GM19455 (cell line): ENCODE results near the gene KLF3.

Experiments
- ATAC-seq: cut with Tn5 transposase; IDR thresholded peaks from one replicate; pipeline ENCODE4 v1.9.1; 2021; ENCODE audit not compliant: unreplicated experiment

The KLF3 gene

GRCh38 chr4:38694330-38694729 lies 30.3 kb downstream of the KLF3 start:
- ATAC-seq: no peak

GRCh38 chr4:38695809-38696208 lies 31.8 kb downstream of the KLF3 start:
- no peak for ATAC-seq

GRCh38 chr4:38696697-38697096 lies 32.7 kb downstream of the KLF3 start:
- ATAC-seq: no peak

DNA sequence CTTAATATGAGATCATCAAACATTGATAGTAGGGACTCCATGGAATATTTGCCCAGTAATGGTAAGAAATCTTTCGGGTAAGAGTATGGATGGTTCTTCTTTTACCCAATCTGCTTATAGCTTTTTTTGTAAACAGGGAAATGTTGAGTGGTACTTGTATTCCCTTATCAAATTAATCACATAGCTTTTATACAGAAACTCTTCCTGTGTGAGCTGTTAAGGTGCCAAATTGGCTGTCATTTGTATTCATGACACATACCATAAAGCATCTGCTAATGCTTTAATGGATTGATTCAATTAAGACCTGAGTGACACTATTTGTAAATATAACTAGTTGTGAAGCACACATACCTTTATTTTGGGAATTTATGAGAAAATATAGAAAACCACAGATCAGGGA lies 34.2 kb downstream of the KLF3 start:
- ATAC-seq: no peak

DNA sequence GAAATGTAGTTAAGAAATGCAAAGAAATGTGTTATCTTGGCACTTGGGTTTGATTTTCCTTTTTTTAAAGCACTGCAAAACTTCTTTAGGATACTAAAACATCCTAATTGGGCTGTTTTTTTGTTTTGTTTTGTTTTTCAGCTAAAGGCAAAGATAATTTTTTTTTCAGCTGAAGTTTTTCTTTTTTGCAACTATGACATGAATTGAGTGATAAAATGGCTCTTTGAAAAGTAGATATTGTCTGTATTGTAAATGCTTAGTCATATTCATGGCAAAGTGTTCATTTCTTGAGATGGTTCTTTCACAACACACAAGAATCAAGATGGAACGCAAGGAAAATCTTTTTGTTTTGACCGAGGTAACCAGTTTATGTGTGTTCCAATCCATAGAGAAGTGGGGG lies 35.1 kb downstream of the KLF3 start:
- ATAC-seq: no peak

- ATAC-seq: no peak
Measured at GRCh38 chr4:38703635-38704034, 39.6 kb downstream of the KLF3 start.

- ATAC-seq: no peak
Measured at GRCh38 chr4:38704622-38705154, 40.7 kb downstream of the KLF3 start.

- ATAC-seq: no peak
Measured at GRCh38 chr4:38706301-38706700, 42.3 kb downstream of the KLF3 start.

- no peak for ATAC-seq
Measured at GRCh38 chr4:38710053-38710452, 46.1 kb downstream of the KLF3 start.

DNA sequence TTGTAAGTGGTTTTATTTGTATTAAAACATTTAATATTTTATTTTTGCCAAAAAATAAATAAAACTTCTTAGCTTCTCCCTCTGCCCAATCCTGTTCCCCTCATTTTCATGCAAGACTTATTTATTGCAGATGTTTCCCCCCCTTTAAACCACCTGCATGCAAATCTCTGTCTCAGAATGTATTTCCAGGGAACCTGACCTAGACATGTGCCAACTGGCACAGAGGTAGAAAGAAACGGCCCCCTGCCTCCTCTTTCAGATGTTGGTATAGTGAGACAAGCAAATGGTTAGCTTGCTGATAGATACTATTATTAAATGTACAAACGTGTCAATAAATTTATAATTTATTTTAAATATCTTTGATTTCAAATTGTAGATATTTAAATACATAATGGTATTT lies 47.1 kb downstream of the KLF3 start:
- no peak for ATAC-seq

- no peak for ATAC-seq
Measured at GRCh38 chr4:38715050-38715449, 51.1 kb downstream of the KLF3 start.

- no peak for ATAC-seq
Measured at GRCh38 chr4:38716256-38716655, 52.3 kb downstream of the KLF3 start.

GRCh38 chr4:38717604-38718003 lies 53.6 kb downstream of the KLF3 start:
- ATAC-seq: no peak

DNA sequence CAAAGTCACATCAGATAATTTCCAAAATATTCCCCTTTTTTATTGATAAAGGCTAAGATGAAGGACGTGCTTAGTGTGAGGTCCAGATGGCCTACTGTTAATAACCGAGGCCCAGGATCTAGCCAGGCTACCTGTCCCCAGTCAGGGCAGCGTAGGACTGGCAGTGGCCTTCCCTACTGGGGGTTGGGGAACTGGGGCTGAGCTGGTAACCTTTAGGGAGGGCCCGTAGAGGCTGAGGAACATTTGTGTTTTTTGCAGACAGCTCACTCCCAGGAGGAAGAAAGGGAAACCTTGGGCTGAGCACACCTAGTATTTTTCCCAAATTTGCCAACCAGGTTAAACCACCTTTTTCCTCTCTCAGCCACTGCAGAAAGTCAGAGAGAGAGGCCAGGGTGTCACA lies 59.1 kb downstream of the KLF3 start:
- no peak for ATAC-seq

GRCh38 chr4:38723726-38724474 lies 59.9 kb downstream of the KLF3 start:
- no peak for ATAC-seq

- ATAC-seq: no peak
Measured at GRCh38 chr4:38724475-38724808, 60.4 kb downstream of the KLF3 start.

GRCh38 chr4:38728631-38729141 lies 64.7 kb downstream of the KLF3 start:
- no peak for ATAC-seq

DNA sequence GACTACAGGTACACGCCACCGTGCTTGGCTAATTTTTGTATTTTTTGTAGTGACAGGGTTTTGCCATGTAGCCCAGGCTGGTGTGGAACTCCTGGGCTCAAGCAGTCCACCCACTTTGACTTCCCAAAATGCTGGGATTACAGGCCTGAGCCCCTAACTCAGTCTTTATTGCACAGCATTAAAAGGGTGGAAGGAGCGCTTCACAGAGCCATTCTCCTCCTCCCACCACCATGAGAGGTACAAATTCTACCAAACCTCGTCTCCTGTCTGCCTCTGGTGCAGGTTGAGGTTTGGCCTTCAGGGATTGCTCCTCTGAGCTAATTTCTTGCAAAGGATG lies 66.5 kb downstream of the KLF3 start:
- ATAC-seq: no peak

DNA sequence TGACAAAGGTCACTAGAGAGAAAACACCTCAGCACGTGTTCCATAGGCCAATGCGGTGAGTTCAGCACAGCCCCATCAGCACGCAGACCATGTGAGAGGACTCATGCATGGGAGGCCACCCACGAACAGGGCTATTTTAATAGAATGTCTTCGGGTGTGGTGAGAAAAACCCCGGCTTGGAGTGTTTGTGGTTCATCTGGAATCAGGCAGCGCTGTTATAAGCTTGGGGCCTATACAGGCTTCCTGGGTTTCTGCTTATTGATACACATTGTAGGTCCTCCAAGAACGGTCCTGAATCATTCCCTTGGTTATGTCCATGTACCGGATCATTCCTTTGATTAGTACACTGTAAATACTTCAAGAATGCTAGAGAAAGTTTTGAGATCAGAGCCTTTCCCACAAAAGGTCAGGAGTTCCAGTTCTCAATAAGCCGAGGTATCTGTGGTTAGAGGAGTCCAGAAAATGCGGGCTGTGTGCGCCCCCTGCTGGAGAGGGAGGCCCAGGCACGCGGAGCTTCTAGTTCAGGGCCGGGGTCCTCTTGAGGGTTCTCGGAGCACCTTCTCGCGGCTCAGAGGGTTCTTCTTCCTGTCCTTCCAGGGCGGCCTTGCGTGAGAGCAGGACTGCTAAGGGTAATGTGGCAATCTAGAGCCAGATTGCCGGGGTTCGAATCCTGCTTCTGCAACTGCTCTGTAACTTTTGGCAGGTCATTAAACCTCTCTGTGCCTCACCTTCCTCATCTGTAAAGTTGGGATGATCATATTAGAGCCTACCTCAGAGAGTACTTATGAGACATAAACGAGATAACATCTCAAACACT lies 67.0 kb downstream of the KLF3 start:
- peak; percentile 77 for ATAC-seq

- ATAC-seq: no peak
Measured at GRCh38 chr4:38733663-38734062, 69.7 kb downstream of the KLF3 start.

DNA sequence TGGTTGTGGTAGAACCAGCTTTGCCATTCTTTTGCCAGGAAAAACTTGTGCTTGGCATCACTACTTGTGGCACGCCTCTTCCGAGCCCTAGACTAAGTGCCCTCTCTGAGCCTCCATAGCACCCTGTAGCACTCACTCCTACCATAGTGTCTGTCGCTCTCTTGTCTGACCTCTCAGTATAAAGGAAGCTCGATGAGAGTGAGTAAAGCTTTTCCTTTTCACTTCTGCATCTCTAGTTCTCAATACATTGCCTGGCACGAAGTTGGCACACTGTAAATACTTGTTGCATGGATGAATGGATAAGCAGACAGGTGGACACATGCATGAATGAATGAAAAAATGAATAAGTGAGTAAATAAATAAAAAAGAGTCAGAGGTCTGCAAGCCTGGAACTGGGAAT lies 70.4 kb downstream of the KLF3 start:
- ATAC-seq: no peak

- no peak for ATAC-seq
Measured at GRCh38 chr4:38734911-38735310, 70.9 kb downstream of the KLF3 start.
